ENCODE measurements around the gene TMSB15C.
"Not testable (repeated sequence)": the region's sequence is repeated elsewhere in the genome, so short reads cannot be mapped to it uniquely, and the experiment has no call there.

The TMSB15C gene

GRCh38 chrX:104105330-104106262 lies 29.6 kb upstream of the TMSB15C start:
- Histone ChIP-seq H3K9ac (ENCODE audit: insufficient read length) (no peak overlapping the region), H3K9me3 (ENCODE audit: low read depth, low read length) (no peaks in the 10 kb centered on the region), H3K36me3 (ENCODE audit: insufficient read depth, low read length) (no peaks in the 10 kb centered on the region), H3K27ac (no peak overlapping the region), H3K4me3 (no peak overlapping the region)
- TF ChIP-seq FOXP2 (optimal IDR thresholded peaks at IDR 0.05; ENCODE audit: control extremely low read depth, extremely low read length, insufficient read depth) (no peak), POLR2AphosphoS5 (IDR thresholded peaks at IDR 0.05; ENCODE audit: borderline replicate concordance, low read depth, low read length) (no peak), EZH2 (IDR thresholded peaks at IDR 0.05) (no peak)
- DNase-seq (ENCODE audit: low read depth, low spot score), result no peak

- Histone ChIP-seq H3K9ac (ENCODE audit: insufficient read length) (no peak overlapping the region), H3K27ac (no peak overlapping the region), H3K9me3 (ENCODE audit: low read depth, low read length) (no peaks in the 10 kb centered on the region), H3K4me3 (no peak overlapping the region), H3K36me3 (ENCODE audit: insufficient read depth, low read length) (no peaks in the 10 kb centered on the region)
- TF ChIP-seq POLR2AphosphoS5 (IDR thresholded peaks at IDR 0.05; ENCODE audit: borderline replicate concordance, low read depth, low read length) (no peak), FOXP2 (optimal IDR thresholded peaks at IDR 0.05; ENCODE audit: control extremely low read depth, extremely low read length, insufficient read depth) (no peak), EZH2 (IDR thresholded peaks at IDR 0.05) (no peak)
- no peak for DNase-seq (ENCODE audit: low read depth, low spot score)
Measured at GRCh38 chrX:104104676-104105075, 28.6 kb upstream of the TMSB15C start.

- TF ChIP-seq POLR2AphosphoS5 (IDR thresholded peaks at IDR 0.05; ENCODE audit: borderline replicate concordance, low read depth, low read length) (no peak), FOXP2 (optimal IDR thresholded peaks at IDR 0.05; ENCODE audit: control extremely low read depth, extremely low read length, insufficient read depth) (no peak), EZH2 (IDR thresholded peaks at IDR 0.05) (no peak)
- Histone ChIP-seq H3K27ac (no peak overlapping the region), H3K4me3 (no peak overlapping the region), H3K9ac (ENCODE audit: insufficient read length) (no peak overlapping the region), H3K9me3 (ENCODE audit: low read depth, low read length) (no peaks in the 10 kb centered on the region), H3K36me3 (ENCODE audit: insufficient read depth, low read length) (no peaks in the 10 kb centered on the region)
- no peak for DNase-seq (ENCODE audit: low read depth, low spot score)
Measured at GRCh38 chrX:104098919-104099318, 22.9 kb upstream of the TMSB15C start.

GRCh38 chrX:104098151-104098808 lies 22.2 kb upstream of the TMSB15C start:
- no peaks in the 10 kb centered on the region for H3K9me3 ChIP-seq (ENCODE audit: low read depth, low read length)
- no peak overlapping the region for H3K27ac ChIP-seq
- no peaks in the 10 kb centered on the region for H3K36me3 ChIP-seq (ENCODE audit: insufficient read depth, low read length)
- no peak for TF ChIP-seq EZH2 (IDR thresholded peaks at IDR 0.05)
- no peak for TF ChIP-seq FOXP2 (optimal IDR thresholded peaks at IDR 0.05; ENCODE audit: control extremely low read depth, extremely low read length, insufficient read depth)
- H3K4me3 ChIP-seq, result no peak overlapping the region
- no peak overlapping the region for H3K9ac ChIP-seq (ENCODE audit: insufficient read length)
- DNase-seq (ENCODE audit: low read depth, low spot score), result peak; percentile 30

GRCh38 chrX:104085919-104086318 lies 9.9 kb upstream of the TMSB15C start:
- H3K27ac ChIP-seq, result no peak overlapping the region
- no peaks in the 10 kb centered on the region for H3K9me3 ChIP-seq (ENCODE audit: low read depth, low read length)
- no peak overlapping the region for H3K9ac ChIP-seq (ENCODE audit: insufficient read length)
- DNase-seq (ENCODE audit: low read depth, low spot score), result no peak
- H3K36me3 ChIP-seq (ENCODE audit: insufficient read depth, low read length), result no peaks in the 10 kb centered on the region
- H3K4me3 ChIP-seq, result no peak overlapping the region
- no peak for TF ChIP-seq POLR2AphosphoS5 (IDR thresholded peaks at IDR 0.05; ENCODE audit: borderline replicate concordance, low read depth, low read length)
- no peak for TF ChIP-seq FOXP2 (optimal IDR thresholded peaks at IDR 0.05; ENCODE audit: control extremely low read depth, extremely low read length, insufficient read depth)
- TF ChIP-seq EZH2 (IDR thresholded peaks at IDR 0.05), result no peak

GRCh38 chrX:104085477-104085876 lies 9.4 kb upstream of the TMSB15C start:
- TF ChIP-seq POLR2AphosphoS5 (IDR thresholded peaks at IDR 0.05; ENCODE audit: borderline replicate concordance, low read depth, low read length) (no peak), EZH2 (IDR thresholded peaks at IDR 0.05) (no peak), FOXP2 (optimal IDR thresholded peaks at IDR 0.05; ENCODE audit: control extremely low read depth, extremely low read length, insufficient read depth) (no peak)
- Histone ChIP-seq H3K4me3 (no peak overlapping the region), H3K9ac (ENCODE audit: insufficient read length) (no peak overlapping the region), H3K36me3 (ENCODE audit: insufficient read depth, low read length) (no peaks in the 10 kb centered on the region), H3K27ac (no peak overlapping the region), H3K9me3 (ENCODE audit: low read depth, low read length) (no peaks in the 10 kb centered on the region)
- no peak for DNase-seq (ENCODE audit: low read depth, low spot score)

- Histone ChIP-seq H3K9me3 (ENCODE audit: low read depth, low read length) (no peaks in the 10 kb centered on the region), H3K27ac (no peak overlapping the region), H3K9ac (ENCODE audit: insufficient read length) (no peak overlapping the region), H3K36me3 (ENCODE audit: insufficient read depth, low read length) (no peaks in the 10 kb centered on the region), H3K4me3 (no peak overlapping the region)
- DNase-seq (ENCODE audit: low read depth, low spot score), result no peak
- no peak for TF ChIP-seq EZH2 (IDR thresholded peaks at IDR 0.05)
- TF ChIP-seq POLR2AphosphoS5 (IDR thresholded peaks at IDR 0.05; ENCODE audit: borderline replicate concordance, low read depth, low read length), result no peak
- TF ChIP-seq FOXP2 (optimal IDR thresholded peaks at IDR 0.05; ENCODE audit: control extremely low read depth, extremely low read length, insufficient read depth), result no peak
Measured at GRCh38 chrX:104084534-104085277, 8.7 kb upstream of the TMSB15C start.

GRCh38 chrX:104084063-104084462 lies 8.0 kb upstream of the TMSB15C start:
- Histone ChIP-seq H3K9ac (ENCODE audit: insufficient read length) (no peak overlapping the region), H3K4me3 (no peak overlapping the region), H3K36me3 (ENCODE audit: insufficient read depth, low read length) (no peaks in the 10 kb centered on the region), H3K9me3 (ENCODE audit: low read depth, low read length) (no peaks in the 10 kb centered on the region), H3K27ac (no peak overlapping the region)
- DNase-seq (ENCODE audit: low read depth, low spot score), result no peak
- TF ChIP-seq POLR2AphosphoS5 (IDR thresholded peaks at IDR 0.05; ENCODE audit: borderline replicate concordance, low read depth, low read length) (no peak), EZH2 (IDR thresholded peaks at IDR 0.05) (no peak), FOXP2 (optimal IDR thresholded peaks at IDR 0.05; ENCODE audit: control extremely low read depth, extremely low read length, insufficient read depth) (no peak)

- H3K9me3 ChIP-seq (ENCODE audit: low read depth, low read length); H3K27ac ChIP-seq; H3K4me3 ChIP-seq; H3K9ac ChIP-seq (ENCODE audit: insufficient read length); H3K36me3 ChIP-seq (ENCODE audit: insufficient read depth, low read length); DNase-seq (ENCODE audit: low read depth, low spot score): not testable (repeated sequence)
Measured at GRCh38 chrX:104077854-104078253, 1.8 kb upstream of the TMSB15C start.

- DNase-seq (ENCODE audit: low read depth, low spot score); H3K9me3 ChIP-seq (ENCODE audit: low read depth, low read length); H3K27ac ChIP-seq; H3K9ac ChIP-seq (ENCODE audit: insufficient read length); H3K4me3 ChIP-seq; H3K36me3 ChIP-seq (ENCODE audit: insufficient read depth, low read length): not testable (repeated sequence)
Measured at GRCh38 chrX:104062636-104063035, 13.4 kb downstream of the TMSB15C start.

GRCh38 chrX:104054956-104055355 lies 21.1 kb downstream of the TMSB15C start:
- not testable (repeated sequence) for H3K4me3 ChIP-seq; H3K36me3 ChIP-seq (ENCODE audit: insufficient read depth, low read length); DNase-seq (ENCODE audit: low read depth, low spot score); H3K27ac ChIP-seq; H3K9me3 ChIP-seq (ENCODE audit: low read depth, low read length); H3K9ac ChIP-seq (ENCODE audit: insufficient read length)
